Tongue (tissue), 2 donors: ENCODE results near the gene MACROD2. TPM values are rescaled to one million over a fixed set of nuclear protein-coding genes. Genes with fewer than 3 reads are reported as not detected.

Source experiments
- DNase-seq: peaks from one replicate; pipeline ENCODE4 v3.0.0-alpha.2; 2015
- total RNA-seq: library from RNA; depleted of rRNA; stranded (reverse); fragments of >200 nt; gene quantifications from one replicate; pipeline ENCODE4 v1.2.3, GENCODE V29; 2014

MACROD2 gene
- total RNA-seq, 1 donor from 2014 or later: 5.0 TPM

- no peak for DNase-seq
Measured at GRCh38 chr20:15546525-15547023, 1551.3 kb downstream of the MACROD2 start.

GRCh38 chr20:15547119-15547518 lies 1551.8 kb downstream of the MACROD2 start:
- DNase-seq: no peak

- no peak for DNase-seq
Measured at GRCh38 chr20:15550116-15550870, 1555.0 kb downstream of the MACROD2 start.

- DNase-seq: no peak
Measured at GRCh38 chr20:15555913-15556312, 1560.6 kb downstream of the MACROD2 start.

GRCh38 chr20:15556869-15557268 lies 1561.6 kb downstream of the MACROD2 start:
- DNase-seq: no peak

- DNase-seq: no peak
Measured at GRCh38 chr20:15561070-15561569, 1565.8 kb downstream of the MACROD2 start.

- peak; percentile 60 for DNase-seq
Measured at GRCh38 chr20:15561707-15562404, 1566.5 kb downstream of the MACROD2 start.

GRCh38 chr20:15563836-15564235 lies 1568.5 kb downstream of the MACROD2 start:
- no peak for DNase-seq

- DNase-seq: no peak
Measured at GRCh38 chr20:15564981-15565380, 1569.7 kb downstream of the MACROD2 start.

- DNase-seq: no peak
Measured at GRCh38 chr20:15565786-15566185, 1570.5 kb downstream of the MACROD2 start.

- DNase-seq: no peak
Measured at GRCh38 chr20:15567219-15567618, 1571.9 kb downstream of the MACROD2 start.

- DNase-seq: no peak
Measured at GRCh38 chr20:15570156-15570555, 1574.8 kb downstream of the MACROD2 start.

GRCh38 chr20:15571056-15571455 lies 1575.7 kb downstream of the MACROD2 start:
- DNase-seq: no peak

GRCh38 chr20:15575255-15575654 lies 1579.9 kb downstream of the MACROD2 start:
- no peak for DNase-seq

GRCh38 chr20:15576411-15576810 lies 1581.1 kb downstream of the MACROD2 start:
- DNase-seq: no peak

- no peak for DNase-seq
Measured at GRCh38 chr20:15578113-15578512, 1582.8 kb downstream of the MACROD2 start.

GRCh38 chr20:15579688-15580087 lies 1584.4 kb downstream of the MACROD2 start:
- no peak for DNase-seq

- no peak for DNase-seq
Measured at GRCh38 chr20:15582146-15582760, 1586.9 kb downstream of the MACROD2 start.

GRCh38 chr20:15584507-15584906 lies 1589.2 kb downstream of the MACROD2 start:
- no peak for DNase-seq

GRCh38 chr20:15593081-15593480 lies 1597.8 kb downstream of the MACROD2 start:
- no peak for DNase-seq

- no peak for DNase-seq
Measured at GRCh38 chr20:15594158-15594695, 1598.9 kb downstream of the MACROD2 start.

GRCh38 chr20:15596220-15596890 lies 1601.0 kb downstream of the MACROD2 start:
- DNase-seq: no peak
